ENCODE data around the gene OVOL2. TPM values are rescaled to one million over a fixed set of nuclear protein-coding genes. Genes with fewer than 3 reads are reported as not detected.

Gene OVOL2
- total and polyA plus RNA-seq, 10 donors: not detected

DNA sequence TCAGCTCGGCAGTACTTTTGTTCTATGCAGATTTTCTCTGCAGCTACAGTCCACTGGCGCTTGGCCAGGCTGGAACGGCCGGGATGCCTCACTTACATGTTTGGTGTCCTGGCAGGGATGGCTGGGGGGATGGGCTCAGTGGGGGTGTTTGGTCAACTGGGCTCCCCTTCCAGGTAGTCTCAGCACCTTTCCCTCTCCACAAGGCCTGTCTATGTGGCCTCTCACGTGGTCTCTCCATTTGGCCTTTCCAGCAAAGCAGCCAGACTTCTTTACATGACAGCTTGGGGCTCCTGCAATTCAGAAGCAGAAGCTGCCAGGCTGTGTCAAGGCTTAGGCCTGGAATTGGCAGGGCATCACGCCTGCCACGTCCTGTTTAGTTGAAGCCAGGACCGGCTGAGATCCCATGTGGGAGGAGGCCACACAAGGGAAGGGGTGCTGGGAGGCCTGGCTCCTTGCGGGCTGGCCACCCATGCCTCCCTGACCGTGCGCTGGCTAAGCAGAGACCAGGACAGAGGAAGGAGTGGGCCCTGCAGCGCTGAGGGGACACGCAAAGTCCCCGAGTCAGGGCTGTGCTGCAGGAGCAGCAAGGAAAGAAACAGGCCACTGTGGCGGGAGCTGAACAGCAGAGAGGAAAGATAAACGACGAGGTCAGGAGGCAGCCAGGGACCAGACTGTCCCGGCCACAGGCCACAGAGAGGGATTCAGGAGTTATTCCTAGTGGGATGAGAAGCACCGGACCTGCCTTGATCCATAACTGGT, 50.0 kb downstream of the OVOL2 start:
- intact Hi-C loops (cut with DNase I; ENCODE audit: low total_unique reads): no loop called here
- Histone ChIP-seq H3K4me1 (peaks cover 3 to 34% (median 16%) of the 10 kb centered on the region in 6 donors), H3K36me3 (no peaks in the 10 kb centered on the region)

DNA sequence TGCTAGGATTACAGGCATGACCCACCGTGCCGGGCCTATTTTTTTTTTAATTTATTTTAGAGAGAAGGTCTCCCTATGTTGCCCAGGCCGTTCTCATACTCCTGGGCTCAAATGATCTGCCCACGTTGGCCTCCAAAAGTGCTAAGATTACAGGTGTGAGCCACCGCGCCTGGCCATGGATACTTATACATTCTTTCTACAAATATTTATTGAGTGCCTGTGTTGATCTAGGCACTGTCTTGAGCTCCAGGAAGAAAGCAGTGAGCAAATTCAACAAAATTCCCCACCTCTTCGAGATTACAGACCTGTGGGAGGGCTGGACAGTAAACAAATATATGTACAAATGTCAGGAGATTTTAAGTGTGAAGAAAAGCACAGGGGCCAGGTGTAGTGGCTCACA, 51.0 kb downstream of the OVOL2 start:
- Histone ChIP-seq H3K27ac (no peak overlapping the region), H3K4me3 (no peak overlapping the region), H3K27me3 (replicated peaks in 1 of 7) (no peaks in the 10 kb centered on the region), H3K9me3 (no peaks in the 10 kb centered on the region), H3K4me1 (peaks cover 3 to 35% (median 16%) of the 10 kb centered on the region in 6 donors), H3K36me3 (no peaks in the 10 kb centered on the region)
- TF ChIP-seq, protein P1, sequence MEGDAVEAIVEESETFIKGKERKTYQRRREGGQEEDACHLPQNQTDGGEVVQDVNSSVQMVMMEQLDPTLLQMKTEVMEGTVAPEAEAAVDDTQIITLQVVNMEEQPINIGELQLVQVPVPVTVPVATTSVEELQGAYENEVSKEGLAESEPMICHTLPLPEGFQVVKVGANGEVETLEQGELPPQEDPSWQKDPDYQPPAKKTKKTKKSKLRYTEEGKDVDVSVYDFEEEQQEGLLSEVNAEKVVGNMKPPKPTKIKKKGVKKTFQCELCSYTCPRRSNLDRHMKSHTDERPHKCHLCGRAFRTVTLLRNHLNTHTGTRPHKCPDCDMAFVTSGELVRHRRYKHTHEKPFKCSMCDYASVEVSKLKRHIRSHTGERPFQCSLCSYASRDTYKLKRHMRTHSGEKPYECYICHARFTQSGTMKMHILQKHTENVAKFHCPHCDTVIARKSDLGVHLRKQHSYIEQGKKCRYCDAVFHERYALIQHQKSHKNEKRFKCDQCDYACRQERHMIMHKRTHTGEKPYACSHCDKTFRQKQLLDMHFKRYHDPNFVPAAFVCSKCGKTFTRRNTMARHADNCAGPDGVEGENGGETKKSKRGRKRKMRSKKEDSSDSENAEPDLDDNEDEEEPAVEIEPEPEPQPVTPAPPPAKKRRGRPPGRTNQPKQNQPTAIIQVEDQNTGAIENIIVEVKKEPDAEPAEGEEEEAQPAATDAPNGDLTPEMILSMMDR (IDR thresholded peaks at IDR 0.05 in 8 of 11, conservative IDR thresholded peaks at IDR 0.05 in 3 of 11): no peak
- TF ChIP-seq POLR2A (IDR thresholded peaks at IDR 0.05): no peak
- no peak for TF ChIP-seq POLR2AphosphoS5 (IDR thresholded peaks at IDR 0.05)
- WGBS, 5 donors: 88 to 95% (median 90%) methylated on average over 7 of the region's 7 CpGs
- no peak for DNase-seq
- intact Hi-C loops (cut with DNase I; ENCODE audit: low total_unique reads): no loop called here

More for the DNA sequence above, 50.0 kb downstream of the OVOL2 start:
- peak; percentile 70 for DNase-seq
- 76 to 84% (median 79%) methylated on average over 15 to 19 of the region's 19 CpGs for WGBS, 5 donors
- H3K27me3 ChIP-seq (replicated peaks in 1 of 7): no peaks in the 10 kb centered on the region
- H3K4me3 ChIP-seq: no peak overlapping the region
- TF ChIP-seq, protein P1 (IDR thresholded peaks at IDR 0.05 in 8 of 11, conservative IDR thresholded peaks at IDR 0.05 in 3 of 11): no peak
- no peak overlapping the region for H3K27ac ChIP-seq
- H3K9me3 ChIP-seq: no peaks in the 10 kb centered on the region

DNA sequence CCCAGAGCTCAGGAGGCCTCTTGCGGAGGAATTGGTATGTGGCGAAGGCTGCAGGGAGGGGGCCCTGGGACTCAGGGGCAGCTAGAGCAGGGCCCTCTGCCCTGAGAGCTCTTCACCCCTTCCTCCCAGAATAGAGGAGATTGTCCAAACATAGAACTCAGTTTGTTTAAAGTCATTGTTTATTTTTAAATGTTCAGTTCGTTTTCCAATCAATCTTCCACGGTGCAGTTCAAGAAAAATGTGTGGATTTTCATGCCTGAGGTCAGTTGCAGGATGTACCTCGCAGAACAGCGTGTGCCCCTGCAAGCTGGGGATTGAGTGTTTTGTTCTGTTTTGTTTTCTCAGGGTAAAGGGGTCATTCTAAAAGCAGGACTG, 51.7 kb downstream of the OVOL2 start:
- Histone ChIP-seq H3K9me3 (no peaks in the 10 kb centered on the region), H3K27me3 (replicated peaks in 1 of 7) (no peaks in the 10 kb centered on the region), H3K27ac (no peak overlapping the region), H3K4me3 (no peak overlapping the region), H3K36me3 (no peaks in the 10 kb centered on the region), H3K4me1 (peaks cover 3 to 35% (median 16%) of the 10 kb centered on the region in 6 donors)
- 73 to 83% (median 81%) methylated on average over 6 of the region's 6 CpGs for WGBS, 5 donors
- TF ChIP-seq POLR2AphosphoS5 (IDR thresholded peaks at IDR 0.05) (no peak), POLR2A (IDR thresholded peaks at IDR 0.05) (no peak)
- TF ChIP-seq, protein P1 (IDR thresholded peaks at IDR 0.05 in 8 of 11, conservative IDR thresholded peaks at IDR 0.05 in 3 of 11): no peak
- intact Hi-C loops (cut with DNase I; ENCODE audit: low total_unique reads): no loop called here
- DNase-seq: no peak

GRCh38 chr20:18005170-18005989, 52.3 kb downstream of the OVOL2 start:
- Histone ChIP-seq H3K4me3 (no peak overlapping the region), H3K27ac (no peak overlapping the region), H3K27me3 (replicated peaks in 1 of 7) (no peaks in the 10 kb centered on the region), H3K9me3 (no peaks in the 10 kb centered on the region), H3K4me1 (peaks cover 3 to 35% (median 16%) of the 10 kb centered on the region in 6 donors), H3K36me3 (no peaks in the 10 kb centered on the region)
- peak in 1 of 3 donors; percentile 26 for TF ChIP-seq POLR2AphosphoS5 (IDR thresholded peaks at IDR 0.05)
- TF ChIP-seq, protein P1 (IDR thresholded peaks at IDR 0.05 in 8 of 11, conservative IDR thresholded peaks at IDR 0.05 in 3 of 11): no peak
- intact Hi-C loops (cut with DNase I; ENCODE audit: low total_unique reads): no loop called here
- peak; percentile 82 for DNase-seq
- 73 to 81% (median 78%) methylated on average over 21 of the region's 21 CpGs for WGBS, 5 donors

Data from spleen (tissue), 11 donors.